ENCODE data around the gene RCC1. TPM values are rescaled to one million over a fixed set of nuclear protein-coding genes. Genes with fewer than 3 reads are reported as not detected.
"Not testable (repeated sequence)": the region's sequence is repeated elsewhere in the genome, so short reads cannot be mapped to it uniquely, and the experiment has no call there.

The RCC1 gene
- total and polyA plus RNA-seq, 4 donors, result 9.0 to 17.0 (median 9.5) TPM

GRCh38 chr1:28526886-28527285 is 21.0 kb downstream of the RCC1 start:
- H3K4me3 ChIP-seq (ENCODE audit: low read length in 2 of 2), result no peak overlapping the region
- no peak overlapping the region for H3K27ac ChIP-seq (ENCODE audit: low read depth in 1 of 2, low read length in 2 of 2)
- no peaks in the 10 kb centered on the region for H3K27me3 ChIP-seq (ENCODE audit: control insufficient read depth in 1 of 2, insufficient read depth in 2 of 2, low read length in 1 of 2)
- no peaks in the 10 kb centered on the region for H3K4me1 ChIP-seq (ENCODE audit: control insufficient read depth in 1 of 2, insufficient read depth in 2 of 2, low read length in 2 of 2)
- intact Hi-C loops (cut with DNase I), result no loop called here
- 83 to 84% methylated on average over 9 of the region's 9 CpGs for WGBS, 2 donors
- ATAC-seq (ENCODE audit: low FRiP score) (no peak), DNase-seq (no peak)
- H3K9me3 ChIP-seq (ENCODE audit: control insufficient read depth, low read length), result no peaks in the 10 kb centered on the region
- H3K36me3 ChIP-seq (ENCODE audit: control insufficient read depth in 1 of 2, insufficient read depth in 2 of 2, low read length in 1 of 2), result no peaks in the 10 kb centered on the region

- 98% methylated on average over 25 to 31 of the region's 31 CpGs for WGBS, 2 donors
- Histone ChIP-seq H3K27ac (ENCODE audit: low read depth in 1 of 2, low read length in 2 of 2) (no peak overlapping the region), H3K4me3 (ENCODE audit: low read length in 2 of 2) (no peak overlapping the region), H3K9me3 (ENCODE audit: control insufficient read depth, low read length) (no peaks in the 10 kb centered on the region), H3K36me3 (ENCODE audit: control insufficient read depth in 1 of 2, insufficient read depth in 2 of 2, low read length in 1 of 2) (no peaks in the 10 kb centered on the region), H3K4me1 (ENCODE audit: control insufficient read depth in 1 of 2, insufficient read depth in 2 of 2, low read length in 2 of 2) (no peaks in the 10 kb centered on the region), H3K27me3 (ENCODE audit: control insufficient read depth in 1 of 2, insufficient read depth in 2 of 2, low read length in 1 of 2) (no peaks in the 10 kb centered on the region)
- DNase-seq (no peak), ATAC-seq (ENCODE audit: low FRiP score) (no peak)
- intact Hi-C loops (cut with DNase I), result no loop called here
These were observed 24.6 kb downstream of the RCC1 start for GRCh38 chr1:28530456-28530855.

- H3K4me3 ChIP-seq (ENCODE audit: low read length in 2 of 2), result no peak overlapping the region
- ATAC-seq (ENCODE audit: low FRiP score), result no peak
- no peaks in the 10 kb centered on the region for H3K36me3 ChIP-seq (ENCODE audit: control insufficient read depth in 1 of 2, insufficient read depth in 2 of 2, low read length in 1 of 2)
- H3K4me1 ChIP-seq (ENCODE audit: control insufficient read depth in 1 of 2, insufficient read depth in 2 of 2, low read length in 2 of 2), result no peaks in the 10 kb centered on the region
- intact Hi-C loops (cut with DNase I), result no loop called here
- no peak for DNase-seq
- H3K9me3 ChIP-seq (ENCODE audit: control insufficient read depth, low read length), result no peaks in the 10 kb centered on the region
- 92 to 96% methylated on average over 6 of the region's 6 CpGs for WGBS, 2 donors
- H3K27ac ChIP-seq (ENCODE audit: low read depth in 1 of 2, low read length in 2 of 2), result no peak overlapping the region
- H3K27me3 ChIP-seq (ENCODE audit: control insufficient read depth in 1 of 2, insufficient read depth in 2 of 2, low read length in 1 of 2), result no peaks in the 10 kb centered on the region
These were observed 28.8 kb downstream of the RCC1 start for GRCh38 chr1:28534671-28535070.

- intact Hi-C loops (cut with DNase I), result no loop called here
- Histone ChIP-seq H3K27me3 (ENCODE audit: control insufficient read depth in 1 of 2, insufficient read depth in 2 of 2, low read length in 1 of 2) (no peaks in the 10 kb centered on the region), H3K36me3 (ENCODE audit: control insufficient read depth in 1 of 2, insufficient read depth in 2 of 2, low read length in 1 of 2) (no peaks in the 10 kb centered on the region), H3K27ac (ENCODE audit: low read depth in 1 of 2, low read length in 2 of 2) (no peak overlapping the region), H3K9me3 (ENCODE audit: control insufficient read depth, low read length) (no peaks in the 10 kb centered on the region), H3K4me1 (ENCODE audit: control insufficient read depth in 1 of 2, insufficient read depth in 2 of 2, low read length in 2 of 2) (no peaks in the 10 kb centered on the region), H3K4me3 (ENCODE audit: low read length in 2 of 2) (no peak overlapping the region)
- WGBS, 2 donors, result 95 to 96% methylated on average over 6 of the region's 6 CpGs
- no peak for DNase-seq
- ATAC-seq (ENCODE audit: low FRiP score), result no peak
These were observed 29.3 kb downstream of the RCC1 start for GRCh38 chr1:28535180-28535579.

GRCh38 chr1:28537457-28538199 is 31.8 kb downstream of the RCC1 start:
- Histone ChIP-seq H3K27me3 (ENCODE audit: control insufficient read depth in 1 of 2, insufficient read depth in 2 of 2, low read length in 1 of 2) (no peaks in the 10 kb centered on the region), H3K4me1 (ENCODE audit: control insufficient read depth in 1 of 2, insufficient read depth in 2 of 2, low read length in 2 of 2) (no peaks in the 10 kb centered on the region), H3K9me3 (ENCODE audit: control insufficient read depth, low read length) (no peaks in the 10 kb centered on the region), H3K36me3 (ENCODE audit: control insufficient read depth in 1 of 2, insufficient read depth in 2 of 2, low read length in 1 of 2) (no peaks in the 10 kb centered on the region), H3K4me3 (ENCODE audit: low read length in 2 of 2) (no peak overlapping the region), H3K27ac (ENCODE audit: low read depth in 1 of 2, low read length in 2 of 2) (no peak overlapping the region)
- no peak for ATAC-seq (ENCODE audit: low FRiP score)
- 85% methylated on average over 8 of the region's 8 CpGs for WGBS, 2 donors
- intact Hi-C loops (cut with DNase I), result no loop called here
- DNase-seq, result no peak

- WGBS, 2 donors, result 82 to 86% methylated on average over 6 of the region's 6 CpGs
- Histone ChIP-seq H3K27me3 (ENCODE audit: control insufficient read depth in 1 of 2, insufficient read depth in 2 of 2, low read length in 1 of 2) (no peaks in the 10 kb centered on the region), H3K36me3 (ENCODE audit: control insufficient read depth in 1 of 2, insufficient read depth in 2 of 2, low read length in 1 of 2) (no peaks in the 10 kb centered on the region), H3K27ac (ENCODE audit: low read depth in 1 of 2, low read length in 2 of 2) (no peak overlapping the region), H3K9me3 (ENCODE audit: control insufficient read depth, low read length) (no peaks in the 10 kb centered on the region), H3K4me3 (ENCODE audit: low read length in 2 of 2) (no peak overlapping the region), H3K4me1 (ENCODE audit: control insufficient read depth in 1 of 2, insufficient read depth in 2 of 2, low read length in 2 of 2) (no peaks in the 10 kb centered on the region)
- ATAC-seq (ENCODE audit: low FRiP score), result no peak
- no peak for DNase-seq
- intact Hi-C loops (cut with DNase I), result no loop called here
These were observed 32.4 kb downstream of the RCC1 start for GRCh38 chr1:28538286-28538685.

- no peak overlapping the region for H3K4me3 ChIP-seq (ENCODE audit: low read length in 2 of 2)
- intact Hi-C loops (cut with DNase I), result no loop called here
These were observed 34.8 kb downstream of the RCC1 start for GRCh38 chr1:28540651-28541050.

GRCh38 chr1:28541414-28542015 is 35.7 kb downstream of the RCC1 start:
- ATAC-seq (ENCODE audit: low FRiP score); H3K27me3 ChIP-seq (ENCODE audit: control insufficient read depth in 1 of 2, insufficient read depth in 2 of 2, low read length in 1 of 2); intact Hi-C loops (cut with DNase I); H3K27ac ChIP-seq (ENCODE audit: low read depth in 1 of 2, low read length in 2 of 2); H3K4me3 ChIP-seq (ENCODE audit: low read length in 2 of 2); DNase-seq; H3K9me3 ChIP-seq (ENCODE audit: control insufficient read depth, low read length); H3K36me3 ChIP-seq (ENCODE audit: control insufficient read depth in 1 of 2, insufficient read depth in 2 of 2, low read length in 1 of 2); H3K4me1 ChIP-seq (ENCODE audit: control insufficient read depth in 1 of 2, insufficient read depth in 2 of 2, low read length in 2 of 2): not testable (repeated sequence)
- 90% methylated on average over 8 of the region's 8 CpGs for whole genome bisulfite sequencing, 2 donors

More at GRCh38 chr1:28540651-28541050, 34.8 kb downstream of the RCC1 start:
- ATAC-seq (ENCODE audit: low FRiP score) (no peak), DNase-seq (no peak)
- Histone ChIP-seq H3K27me3 (ENCODE audit: control insufficient read depth in 1 of 2, insufficient read depth in 2 of 2, low read length in 1 of 2) (no peaks in the 10 kb centered on the region), H3K36me3 (ENCODE audit: control insufficient read depth in 1 of 2, insufficient read depth in 2 of 2, low read length in 1 of 2) (no peaks in the 10 kb centered on the region), H3K4me1 (ENCODE audit: control insufficient read depth in 1 of 2, insufficient read depth in 2 of 2, low read length in 2 of 2) (no peaks in the 10 kb centered on the region), H3K9me3 (ENCODE audit: control insufficient read depth, low read length) (no peaks in the 10 kb centered on the region), H3K27ac (ENCODE audit: low read depth in 1 of 2, low read length in 2 of 2) (no peak overlapping the region)
- 88 to 91% methylated on average over 7 of the region's 7 CpGs for WGBS, 2 donors

- Histone ChIP-seq H3K36me3 (ENCODE audit: control insufficient read depth in 1 of 2, insufficient read depth in 2 of 2, low read length in 1 of 2) (no peaks in the 10 kb centered on the region), H3K4me3 (ENCODE audit: low read length in 2 of 2) (no peak overlapping the region), H3K27me3 (ENCODE audit: control insufficient read depth in 1 of 2, insufficient read depth in 2 of 2, low read length in 1 of 2) (no peaks in the 10 kb centered on the region), H3K9me3 (ENCODE audit: control insufficient read depth, low read length) (no peaks in the 10 kb centered on the region), H3K4me1 (ENCODE audit: control insufficient read depth in 1 of 2, insufficient read depth in 2 of 2, low read length in 2 of 2) (no peaks in the 10 kb centered on the region), H3K27ac (ENCODE audit: low read depth in 1 of 2, low read length in 2 of 2) (no peak overlapping the region)
- ATAC-seq (ENCODE audit: low FRiP score) (no peak), DNase-seq (no peak)
- WGBS, 2 donors, result 93 to 97% methylated on average over 4 of the region's 4 CpGs
- intact Hi-C loops (cut with DNase I), result no loop called here
These were observed 39.4 kb downstream of the RCC1 start for GRCh38 chr1:28545246-28545628.

Measured in aorta (tissue), 5 donors.